Measurements from ENCODE around the gene LRGUK.

GRCh38 chr7:134167250-134167649, 40.1 kb downstream of the LRGUK start:
- no peak for TF ChIP-seq POLR2A (IDR thresholded peaks at IDR 0.05; ENCODE audit: low read length)
- TF ChIP-seq GATA1 (IDR thresholded peaks at IDR 0.05; ENCODE audit: low read depth, low read length) = no peak
